Suppressor macrophage treated with lipopolysaccharide for 1 hour (primary cell): ENCODE measurements around the gene TFG.

Experiments used
- DNase-seq, 3 donors: peaks; one replicate each; pipeline ENCODE4 v3.0.0-alpha.2; 2020 to 2022

Gene TFG

GRCh38 chr3:100759159-100759558, 49.9 kb downstream of the TFG start:
- DNase-seq, result no peak

GRCh38 chr3:100759950-100760349, 50.7 kb downstream of the TFG start:
- no peak for DNase-seq

- DNase-seq, result no peak
Observed at GRCh38 chr3:100760377-100760776, 51.1 kb downstream of the TFG start.

GRCh38 chr3:100761211-100761942, 52.1 kb downstream of the TFG start:
- DNase-seq, result no peak

- DNase-seq, result no peak
Observed at GRCh38 chr3:100761951-100762350, 52.7 kb downstream of the TFG start.

GRCh38 chr3:100765437-100765975, 56.2 kb downstream of the TFG start:
- DNase-seq, result no peak

GRCh38 chr3:100766069-100766468, 56.8 kb downstream of the TFG start:
- no peak for DNase-seq

GRCh38 chr3:100769693-100770092, 60.4 kb downstream of the TFG start:
- no peak for DNase-seq

GRCh38 chr3:100775226-100775625, 65.9 kb downstream of the TFG start:
- DNase-seq, result no peak

- no peak for DNase-seq
Observed at GRCh38 chr3:100775669-100776068, 66.4 kb downstream of the TFG start.

GRCh38 chr3:100776097-100776729, 66.9 kb downstream of the TFG start:
- DNase-seq, result no peak

- DNase-seq, result peak; percentile 31 to 66 (median 62)
Observed at GRCh38 chr3:100776746-100777145, 67.5 kb downstream of the TFG start.

- peak in 1 of 3 donors; percentile 31 for DNase-seq
Observed at GRCh38 chr3:100777271-100777670, 68.0 kb downstream of the TFG start.

GRCh38 chr3:100779480-100779879, 70.2 kb downstream of the TFG start:
- no peak for DNase-seq

GRCh38 chr3:100780071-100780622, 70.9 kb downstream of the TFG start:
- no peak for DNase-seq

- no peak for DNase-seq
Observed at GRCh38 chr3:100781301-100781700, 72.0 kb downstream of the TFG start.

GRCh38 chr3:100782348-100782747, 73.1 kb downstream of the TFG start:
- DNase-seq, result peak in 1 of 3 donors; percentile 26

- DNase-seq, result no peak
Observed at GRCh38 chr3:100782906-100783305, 73.6 kb downstream of the TFG start.

- DNase-seq, result no peak
Observed at GRCh38 chr3:100783619-100784018, 74.3 kb downstream of the TFG start.

- no peak for DNase-seq
Observed at GRCh38 chr3:100789579-100789978, 80.3 kb downstream of the TFG start.

GRCh38 chr3:100796556-100796955, 87.3 kb downstream of the TFG start:
- peak in 1 of 3 donors; percentile 18 for DNase-seq

GRCh38 chr3:100798012-100798411, 88.7 kb downstream of the TFG start:
- no peak for DNase-seq
